ENCODE data around the gene UGGT1.
"Not testable (repeated sequence)": the region's sequence is repeated elsewhere in the genome, so short reads cannot be mapped to it uniquely, and the experiment has no call there.

Gene UGGT1

DNA sequence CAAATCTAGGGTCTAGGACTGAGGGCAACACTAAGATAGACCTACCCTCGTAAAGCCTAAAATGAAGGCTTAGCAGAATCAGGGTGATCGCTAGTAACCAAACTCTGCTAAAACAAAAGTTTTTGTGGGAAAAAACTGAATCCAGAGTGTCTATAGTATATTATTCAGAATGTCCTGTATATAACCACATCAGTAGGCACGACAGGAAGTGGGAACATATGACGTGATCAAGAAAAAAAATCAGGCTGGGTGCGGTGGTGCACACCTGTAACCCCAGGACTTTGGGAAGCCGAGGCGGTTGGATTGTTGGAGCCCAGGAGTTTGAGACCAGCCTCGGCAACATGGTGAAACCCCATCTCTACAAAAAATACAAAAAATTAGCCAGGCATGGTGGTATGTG, 106.1 kb downstream of the UGGT1 start:
- no peak for DNase-seq (ENCODE audit: low read depth)
- no peak overlapping the region for H3K4me3 ChIP-seq (ENCODE audit: low read length)
- TF ChIP-seq, protein P1, sequence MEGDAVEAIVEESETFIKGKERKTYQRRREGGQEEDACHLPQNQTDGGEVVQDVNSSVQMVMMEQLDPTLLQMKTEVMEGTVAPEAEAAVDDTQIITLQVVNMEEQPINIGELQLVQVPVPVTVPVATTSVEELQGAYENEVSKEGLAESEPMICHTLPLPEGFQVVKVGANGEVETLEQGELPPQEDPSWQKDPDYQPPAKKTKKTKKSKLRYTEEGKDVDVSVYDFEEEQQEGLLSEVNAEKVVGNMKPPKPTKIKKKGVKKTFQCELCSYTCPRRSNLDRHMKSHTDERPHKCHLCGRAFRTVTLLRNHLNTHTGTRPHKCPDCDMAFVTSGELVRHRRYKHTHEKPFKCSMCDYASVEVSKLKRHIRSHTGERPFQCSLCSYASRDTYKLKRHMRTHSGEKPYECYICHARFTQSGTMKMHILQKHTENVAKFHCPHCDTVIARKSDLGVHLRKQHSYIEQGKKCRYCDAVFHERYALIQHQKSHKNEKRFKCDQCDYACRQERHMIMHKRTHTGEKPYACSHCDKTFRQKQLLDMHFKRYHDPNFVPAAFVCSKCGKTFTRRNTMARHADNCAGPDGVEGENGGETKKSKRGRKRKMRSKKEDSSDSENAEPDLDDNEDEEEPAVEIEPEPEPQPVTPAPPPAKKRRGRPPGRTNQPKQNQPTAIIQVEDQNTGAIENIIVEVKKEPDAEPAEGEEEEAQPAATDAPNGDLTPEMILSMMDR (conservative IDR thresholded peaks at IDR 0.05; ENCODE audit: low read depth, low read length): no peak

DNA sequence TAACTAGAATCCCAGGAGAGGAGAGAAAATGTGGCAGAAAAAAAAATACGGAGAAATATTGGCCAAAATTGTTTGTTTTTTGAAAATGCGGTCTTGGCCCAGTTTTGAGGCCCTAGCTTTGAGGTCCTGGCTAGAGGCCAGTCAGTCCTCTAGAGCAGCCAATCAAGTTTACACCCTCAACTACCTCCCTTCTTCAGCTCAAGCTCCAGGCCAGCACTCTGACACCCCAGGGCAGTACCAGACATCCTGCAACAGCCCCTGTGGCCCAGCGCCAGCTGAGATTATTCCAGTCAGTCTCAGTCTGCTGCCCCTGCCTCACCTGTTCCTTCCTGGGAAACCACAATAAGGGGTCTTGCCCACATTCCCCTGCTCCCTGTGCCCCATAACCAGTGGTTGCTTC, 107.7 kb downstream of the UGGT1 start:
- TF ChIP-seq, protein P1 (conservative IDR thresholded peaks at IDR 0.05; ENCODE audit: low read depth, low read length): no peak
- no peak overlapping the region for H3K4me3 ChIP-seq (ENCODE audit: low read length)
- no peak for DNase-seq (ENCODE audit: low read depth)

DNA sequence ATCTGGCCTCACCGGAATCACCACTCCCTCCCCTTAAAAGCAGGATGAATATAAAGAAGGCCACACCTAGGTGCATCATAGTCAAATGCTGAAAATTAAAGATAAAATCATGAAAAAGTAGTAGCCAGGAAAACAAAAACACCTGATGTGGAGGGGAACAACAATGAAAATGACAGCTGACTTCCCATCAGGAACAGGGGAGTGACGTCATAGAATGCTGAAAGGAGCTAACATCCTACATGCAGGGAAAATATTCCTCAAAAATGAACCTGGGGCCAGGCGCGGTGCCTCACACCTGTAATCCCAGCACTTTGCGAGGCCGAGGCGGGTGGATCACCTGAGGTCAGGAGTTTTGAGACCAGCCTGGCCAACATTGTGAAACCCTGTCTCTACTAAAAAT, 108.1 kb downstream of the UGGT1 start:
- DNase-seq (ENCODE audit: low read depth): no peak
- H3K4me3 ChIP-seq (ENCODE audit: low read length): no peak overlapping the region
- TF ChIP-seq, protein P1 (conservative IDR thresholded peaks at IDR 0.05; ENCODE audit: low read depth, low read length): no peak

DNA sequence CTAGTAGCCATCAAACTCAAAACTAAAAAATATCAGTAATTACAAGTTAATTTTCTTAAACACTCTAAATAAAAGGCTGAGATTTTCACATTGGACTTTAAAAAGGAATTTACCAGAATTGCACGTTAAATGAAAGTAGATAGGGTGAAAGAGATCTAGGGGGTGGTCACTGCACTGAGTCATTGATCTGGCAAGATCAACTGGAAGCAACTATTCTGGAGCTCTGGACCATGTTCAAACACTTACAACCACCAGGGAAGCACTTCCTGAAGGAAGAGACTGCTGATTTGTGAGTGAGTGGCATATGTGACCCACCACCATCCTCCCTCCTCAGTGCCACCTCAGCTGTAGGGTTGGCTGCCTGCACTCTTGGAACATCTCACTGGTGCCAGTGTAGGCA, 111.8 kb downstream of the UGGT1 start:
- TF ChIP-seq, protein P1 (conservative IDR thresholded peaks at IDR 0.05; ENCODE audit: low read depth, low read length): no peak
- no peak overlapping the region for H3K4me3 ChIP-seq (ENCODE audit: low read length)
- no peak for DNase-seq (ENCODE audit: low read depth)

DNA sequence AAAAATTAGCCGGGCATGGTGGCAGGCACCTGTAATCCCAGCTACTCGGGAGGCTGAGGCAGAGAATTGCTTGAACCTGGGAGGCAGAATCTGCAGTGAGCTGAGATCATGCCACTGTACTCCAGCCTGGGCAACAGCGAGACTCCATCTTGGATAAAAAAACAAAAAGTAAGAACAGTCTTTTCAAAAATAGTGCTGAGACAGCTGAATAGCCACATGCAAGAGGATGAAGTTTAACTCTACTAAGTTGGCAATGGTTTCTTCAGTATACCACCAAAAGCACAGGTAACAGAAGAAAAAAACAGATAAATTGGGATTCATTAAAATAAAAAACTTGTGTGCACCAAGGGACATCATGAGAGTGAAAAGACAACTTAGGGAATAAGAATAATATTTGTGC, 115.2 kb downstream of the UGGT1 start:
- H3K4me3 ChIP-seq (ENCODE audit: low read length): no peak overlapping the region
- TF ChIP-seq, protein P1 (conservative IDR thresholded peaks at IDR 0.05; ENCODE audit: low read depth, low read length): no peak
- DNase-seq (ENCODE audit: low read depth): no peak

DNA sequence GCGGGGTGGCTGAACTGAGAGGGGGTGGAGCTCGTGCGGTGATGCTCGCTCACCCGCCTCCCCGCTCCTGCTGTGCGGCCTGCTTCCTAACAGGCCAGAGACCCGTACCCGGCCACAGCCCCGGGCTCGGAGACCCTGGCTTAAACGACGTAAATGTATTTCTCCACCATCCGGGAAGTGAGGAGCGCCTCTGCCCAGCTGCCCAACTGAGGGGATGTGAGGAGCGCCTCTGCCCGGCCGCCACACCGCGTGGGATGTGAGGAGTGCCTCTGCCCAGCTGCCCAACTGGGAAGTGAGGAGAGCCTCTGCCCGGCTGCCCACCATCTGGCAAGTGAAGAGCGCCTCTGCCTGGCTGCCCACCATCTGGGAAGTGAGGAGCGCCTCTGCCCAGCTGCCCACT, 117.0 kb downstream of the UGGT1 start:
- TF ChIP-seq, protein P1 (conservative IDR thresholded peaks at IDR 0.05; ENCODE audit: low read depth, low read length): no peak
- no peak overlapping the region for H3K4me3 ChIP-seq (ENCODE audit: low read length)
- DNase-seq (ENCODE audit: low read depth): no peak

DNA sequence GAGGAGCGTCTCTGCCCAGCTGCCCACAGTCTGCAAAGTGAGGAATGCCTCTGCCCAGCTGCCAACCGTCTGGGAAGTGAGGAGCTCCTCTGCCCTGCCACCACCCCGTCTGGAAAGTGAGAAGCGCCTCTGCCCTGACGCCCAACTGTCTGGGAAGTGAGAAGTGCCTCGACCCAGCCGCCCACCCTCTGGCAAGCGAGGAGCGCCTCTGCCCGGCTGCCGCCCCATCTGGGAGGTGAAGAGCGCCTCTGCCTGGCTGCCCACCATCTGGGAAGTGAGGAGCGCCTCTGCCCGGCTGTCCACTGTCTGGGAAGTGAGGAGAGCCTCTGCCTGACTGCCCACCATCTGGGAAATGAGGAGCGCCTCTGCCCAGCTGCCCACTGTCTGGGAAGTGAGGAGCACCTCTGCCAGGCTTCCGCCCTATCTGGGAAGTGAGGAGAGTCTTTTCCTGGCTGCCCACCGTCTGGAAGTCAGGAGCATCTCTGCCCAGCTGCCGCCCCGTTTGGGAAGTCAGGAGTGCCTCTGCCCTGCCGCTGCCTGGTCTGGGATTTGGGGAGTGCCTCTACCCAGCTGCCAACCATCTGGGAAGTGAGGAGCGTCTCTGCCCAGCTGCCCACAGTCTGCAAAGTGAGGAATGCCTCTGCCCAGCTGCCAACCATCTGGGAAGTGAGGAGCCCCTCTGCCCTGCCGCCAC, 117.8 kb downstream of the UGGT1 start:
- DNase-seq (ENCODE audit: low read depth); H3K4me3 ChIP-seq (ENCODE audit: low read length): not testable (repeated sequence)

All from retinal pigment epithelial cell (primary cell).